ENCODE measurements around the gene CENPX. TPM values are rescaled to one million over a fixed set of nuclear protein-coding genes. Genes with fewer than 3 reads are reported as not detected.

Gene CENPX
- total and polyA plus RNA-seq, 2 of the 13 experiments (the other 11 are each of a cell fraction or from before 2014, with no cell fraction given): 92.7 to 170 TPM

DNA sequence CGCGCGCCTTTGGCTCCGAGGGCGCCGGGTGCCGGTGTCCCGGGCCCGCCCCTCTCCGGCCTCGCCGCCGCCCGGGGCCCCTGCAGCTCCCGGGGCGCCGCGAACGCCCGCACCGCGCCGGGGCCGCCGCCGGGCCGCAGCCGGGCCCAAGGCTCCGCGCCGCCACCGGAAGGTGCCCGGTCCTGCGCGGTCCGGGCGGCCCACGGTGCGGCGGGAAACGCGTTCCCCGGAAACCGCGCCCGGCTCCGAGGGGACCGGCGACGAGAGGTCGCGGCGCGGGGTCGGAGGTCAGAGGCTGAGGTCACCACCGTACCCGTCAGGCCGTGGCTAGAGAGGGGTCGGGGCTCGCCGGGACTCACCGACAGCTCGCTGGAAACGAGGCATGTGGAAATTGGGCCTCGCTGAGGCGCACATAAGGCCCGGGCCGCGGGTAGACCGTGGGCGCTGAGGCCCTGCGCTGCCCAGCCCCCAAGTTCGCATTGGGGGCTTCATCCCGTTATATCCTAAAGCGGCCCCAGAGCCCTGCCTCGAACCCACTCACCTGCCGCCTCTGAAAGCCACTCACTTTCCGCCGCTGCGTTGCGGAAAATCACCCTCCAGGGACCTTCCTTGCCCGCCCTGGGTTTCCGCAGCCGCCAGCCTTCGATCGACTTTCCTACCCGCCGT, 43.1 kb upstream of the CENPX start, which contains the start of gene DUS1L (continued):
- TF ChIP-seq ZNF788 (CRISPR knock-in tag; IDR thresholded peaks at IDR 0.05; ENCODE audit: borderline replicate concordance) (peak; percentile 96), ZBTB14 (CRISPR knock-in tag; IDR thresholded peaks at IDR 0.05) (peak; percentile 68), SRSF4 (IDR thresholded peaks at IDR 0.05; ENCODE audit: low read depth, low read length, poor library complexity, severe bottlenecking) (no peak), ZBTB20 (CRISPR knock-in tag; IDR thresholded peaks at IDR 0.05; ENCODE audit: borderline replicate concordance, low read depth) (no peak), ZNF441 (CRISPR knock-in tag; IDR thresholded peaks at IDR 0.05; ENCODE audit: borderline replicate concordance) (peak; percentile 86), KMT2A (CRISPR knock-in tag; IDR thresholded peaks at IDR 0.05) (peak; percentile 98), ZNF646 (CRISPR knock-in tag; IDR thresholded peaks at IDR 0.05) (no peak), ZBTB46 (CRISPR knock-in tag; IDR thresholded peaks at IDR 0.05; ENCODE audit: borderline replicate concordance) (0 out of 2 replicates have a peak, but pooled peaks have one; percentile 83), ISL2 (CRISPR knock-in tag; IDR thresholded peaks at IDR 0.05) (peak; percentile 70), HNRNPLL (IDR thresholded peaks at IDR 0.05; ENCODE audit: low read depth, low read length, poor library complexity, severe bottlenecking) (peak; percentile 70), CAMTA2 (CRISPR knock-in tag; IDR thresholded peaks at IDR 0.05; ENCODE audit: borderline replicate concordance) (no peak), GLI4 (CRISPR knock-in tag; IDR thresholded peaks at IDR 0.05; ENCODE audit: borderline replicate concordance) (peak; percentile 92; the same call in 1 of the 2 replicates), MTA3 (CRISPR knock-in tag; IDR thresholded peaks at IDR 0.05) (no peak), ZNF580 (CRISPR knock-in tag; IDR thresholded peaks at IDR 0.05; ENCODE audit: borderline replicate concordance, low read depth) (peak; percentile 81; the same call in 1 of the 2 replicates), ZNF558 (CRISPR knock-in tag; IDR thresholded peaks at IDR 0.05; ENCODE audit: borderline replicate concordance) (no peak; the same call in 1 of the 2 replicates)
- TF ChIP-seq, protein P1, sequence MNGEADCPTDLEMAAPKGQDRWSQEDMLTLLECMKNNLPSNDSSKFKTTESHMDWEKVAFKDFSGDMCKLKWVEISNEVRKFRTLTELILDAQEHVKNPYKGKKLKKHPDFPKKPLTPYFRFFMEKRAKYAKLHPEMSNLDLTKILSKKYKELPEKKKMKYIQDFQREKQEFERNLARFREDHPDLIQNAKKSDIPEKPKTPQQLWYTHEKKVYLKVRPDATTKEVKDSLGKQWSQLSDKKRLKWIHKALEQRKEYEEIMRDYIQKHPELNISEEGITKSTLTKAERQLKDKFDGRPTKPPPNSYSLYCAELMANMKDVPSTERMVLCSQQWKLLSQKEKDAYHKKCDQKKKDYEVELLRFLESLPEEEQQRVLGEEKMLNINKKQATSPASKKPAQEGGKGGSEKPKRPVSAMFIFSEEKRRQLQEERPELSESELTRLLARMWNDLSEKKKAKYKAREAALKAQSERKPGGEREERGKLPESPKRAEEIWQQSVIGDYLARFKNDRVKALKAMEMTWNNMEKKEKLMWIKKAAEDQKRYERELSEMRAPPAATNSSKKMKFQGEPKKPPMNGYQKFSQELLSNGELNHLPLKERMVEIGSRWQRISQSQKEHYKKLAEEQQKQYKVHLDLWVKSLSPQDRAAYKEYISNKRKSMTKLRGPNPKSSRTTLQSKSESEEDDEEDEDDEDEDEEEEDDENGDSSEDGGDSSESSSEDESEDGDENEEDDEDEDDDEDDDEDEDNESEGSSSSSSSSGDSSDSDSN (CRISPR knock-in tag; IDR thresholded peaks at IDR 0.05): peak; percentile 83

Measured in HepG2 (cell line).